ENCODE results near the gene FAM83C.
"Not testable (repeated sequence)": the region's sequence is repeated elsewhere in the genome, so short reads cannot be mapped to it uniquely, and the experiment has no call there.

FAM83C gene

DNA sequence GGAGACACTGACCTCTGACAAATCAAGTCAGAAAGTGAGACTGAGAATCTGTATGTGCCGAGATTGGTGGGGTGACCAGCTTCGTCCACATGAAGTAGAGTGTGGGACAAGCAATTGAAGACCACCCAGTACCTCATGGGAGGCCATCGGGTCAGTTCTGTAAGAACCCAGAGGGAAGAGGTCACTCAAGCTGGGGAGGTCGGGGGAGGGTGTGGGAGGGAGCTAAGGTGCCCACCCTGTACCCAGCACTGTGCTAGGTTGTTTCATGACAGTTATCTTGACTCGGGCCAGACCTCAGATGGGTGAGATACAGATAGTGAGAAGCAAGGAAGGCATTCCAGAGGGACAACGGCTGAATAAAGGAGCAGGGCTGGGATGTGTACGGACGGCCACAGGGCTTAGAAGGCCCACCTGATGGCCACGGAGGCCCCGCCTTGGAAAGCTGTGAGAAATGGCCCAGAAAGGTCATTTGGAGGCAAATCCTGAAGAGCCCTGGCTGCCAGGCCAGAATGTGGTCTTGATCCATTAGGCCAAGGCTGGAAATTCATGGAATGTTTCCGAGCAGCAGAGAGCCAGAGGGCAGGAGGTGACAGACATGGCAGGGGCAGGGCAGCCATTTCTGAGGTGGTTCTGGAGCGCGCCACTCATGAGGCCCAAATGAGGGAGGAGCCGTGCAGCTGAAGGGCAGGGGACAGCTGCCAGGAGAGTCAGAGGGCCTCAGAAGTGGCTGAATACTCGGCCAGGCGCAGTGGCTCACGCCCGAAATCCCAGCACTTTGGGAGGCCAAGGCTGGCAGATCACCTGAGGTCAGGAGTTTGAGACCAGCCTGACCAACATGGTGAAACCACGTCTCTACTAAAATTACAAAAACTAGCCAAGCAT is 22.0 kb downstream of the FAM83C start:
- Histone ChIP-seq H3K4me1 (peaks cover 0 to 8% (median under 1%) of the 10 kb centered on the region in 4 donors), H3K27me3 (no peaks in the 10 kb centered on the region), H3K36me3 (peaks cover 24 to 72% (median 44%) of the 10 kb centered on the region in 3 donors), H3K27ac (no peak overlapping the region), H3K4me3 (no peak overlapping the region), H3K9me3 (no peaks in the 10 kb centered on the region)
- TF ChIP-seq, protein P1, sequence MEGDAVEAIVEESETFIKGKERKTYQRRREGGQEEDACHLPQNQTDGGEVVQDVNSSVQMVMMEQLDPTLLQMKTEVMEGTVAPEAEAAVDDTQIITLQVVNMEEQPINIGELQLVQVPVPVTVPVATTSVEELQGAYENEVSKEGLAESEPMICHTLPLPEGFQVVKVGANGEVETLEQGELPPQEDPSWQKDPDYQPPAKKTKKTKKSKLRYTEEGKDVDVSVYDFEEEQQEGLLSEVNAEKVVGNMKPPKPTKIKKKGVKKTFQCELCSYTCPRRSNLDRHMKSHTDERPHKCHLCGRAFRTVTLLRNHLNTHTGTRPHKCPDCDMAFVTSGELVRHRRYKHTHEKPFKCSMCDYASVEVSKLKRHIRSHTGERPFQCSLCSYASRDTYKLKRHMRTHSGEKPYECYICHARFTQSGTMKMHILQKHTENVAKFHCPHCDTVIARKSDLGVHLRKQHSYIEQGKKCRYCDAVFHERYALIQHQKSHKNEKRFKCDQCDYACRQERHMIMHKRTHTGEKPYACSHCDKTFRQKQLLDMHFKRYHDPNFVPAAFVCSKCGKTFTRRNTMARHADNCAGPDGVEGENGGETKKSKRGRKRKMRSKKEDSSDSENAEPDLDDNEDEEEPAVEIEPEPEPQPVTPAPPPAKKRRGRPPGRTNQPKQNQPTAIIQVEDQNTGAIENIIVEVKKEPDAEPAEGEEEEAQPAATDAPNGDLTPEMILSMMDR (IDR thresholded peaks at IDR 0.05), result no peak
- intact Hi-C loops (cut with DNase I; ENCODE audit: low total_unique reads), result loop anchor here (10.0 kb wide), 2 partner anchors 125 to 445 kb away; partner anchors contain the start of genes EDEM2 and NCOA6
- DNase-seq, result no peak

DNA sequence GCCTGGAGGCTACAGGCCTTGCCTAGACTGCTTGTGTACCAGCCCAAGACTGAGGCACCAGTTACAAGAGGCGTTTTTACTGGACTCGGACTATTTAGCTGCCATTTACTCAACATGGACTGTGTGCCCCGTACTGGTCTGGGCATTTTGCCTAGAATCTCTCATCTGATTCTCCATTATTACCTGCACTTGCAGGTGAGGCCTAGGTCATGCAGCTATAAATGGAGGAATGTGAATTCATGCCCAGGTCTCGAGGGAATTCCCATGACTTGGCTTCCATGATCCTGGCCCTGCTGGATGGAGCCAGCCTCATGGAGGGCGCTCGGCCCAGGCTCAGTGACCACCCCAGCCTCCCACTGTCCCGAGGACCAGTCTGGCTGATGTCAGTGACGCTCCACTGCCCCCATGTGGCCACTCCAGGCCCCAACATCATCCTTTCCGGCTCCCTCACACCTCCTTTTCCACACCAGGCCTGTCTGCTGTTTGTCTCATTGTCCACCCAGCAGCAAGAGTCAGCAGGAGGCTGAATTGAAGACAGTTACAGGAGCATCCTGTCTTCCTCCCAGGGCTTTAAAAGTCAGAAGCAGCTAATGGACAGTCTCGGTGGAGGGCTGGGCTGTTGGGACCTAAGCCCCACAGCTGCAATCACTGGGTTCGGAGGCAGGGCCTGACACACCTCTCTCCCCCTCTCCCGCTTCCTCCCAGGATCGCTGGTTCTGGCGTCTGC is 23.0 kb downstream of the FAM83C start:
- H3K9me3 ChIP-seq, result no peaks in the 10 kb centered on the region
- H3K4me1 ChIP-seq, result peaks cover 0 to 8% (median under 1%) of the 10 kb centered on the region in 4 donors
- peak in 1 of 2 donors; percentile 44 for DNase-seq
- H3K4me3 ChIP-seq, result no peak overlapping the region
- intact Hi-C loops (cut with DNase I; ENCODE audit: low total_unique reads), result no loop called here
- H3K27me3 ChIP-seq, result no peaks in the 10 kb centered on the region
- no peak overlapping the region for H3K27ac ChIP-seq
- TF ChIP-seq, protein P1 (IDR thresholded peaks at IDR 0.05), result peak; percentile 50 to 54
- peaks cover 30 to 68% (median 50%) of the 10 kb centered on the region in 3 donors for H3K36me3 ChIP-seq

DNA sequence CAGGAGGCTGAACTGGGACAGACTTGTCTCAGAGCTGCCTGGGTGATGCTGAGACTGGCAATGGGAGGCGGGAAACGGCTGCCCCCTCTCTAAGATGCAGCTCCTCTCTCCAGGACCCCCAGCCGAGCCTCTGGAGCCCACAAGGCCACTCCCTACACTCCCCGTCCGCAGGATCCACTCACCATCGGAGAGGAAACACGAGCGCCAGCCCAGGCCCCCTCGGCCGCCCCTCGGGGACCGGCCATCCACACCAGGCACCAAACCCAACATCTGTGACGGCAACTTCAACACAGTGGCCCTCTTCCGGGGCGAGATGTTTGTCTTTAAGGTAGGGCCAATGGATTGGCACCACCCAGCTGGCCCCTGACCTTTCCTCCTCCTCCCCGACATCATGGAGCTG is 25.1 kb downstream of the FAM83C start:
- no peak for DNase-seq
- Histone ChIP-seq H3K9me3 (no peaks in the 10 kb centered on the region), H3K4me1 (peaks cover 0 to 22% (median 10%) of the 10 kb centered on the region in 4 donors), H3K27me3 (no peaks in the 10 kb centered on the region), H3K27ac (no peak overlapping the region), H3K4me3 (no peak overlapping the region), H3K36me3 (peaks cover 30 to 66% (median 50%) of the 10 kb centered on the region in 3 donors)
- TF ChIP-seq, protein P1 (IDR thresholded peaks at IDR 0.05), result no peak
- intact Hi-C loops (cut with DNase I; ENCODE audit: low total_unique reads), result no loop called here

DNA sequence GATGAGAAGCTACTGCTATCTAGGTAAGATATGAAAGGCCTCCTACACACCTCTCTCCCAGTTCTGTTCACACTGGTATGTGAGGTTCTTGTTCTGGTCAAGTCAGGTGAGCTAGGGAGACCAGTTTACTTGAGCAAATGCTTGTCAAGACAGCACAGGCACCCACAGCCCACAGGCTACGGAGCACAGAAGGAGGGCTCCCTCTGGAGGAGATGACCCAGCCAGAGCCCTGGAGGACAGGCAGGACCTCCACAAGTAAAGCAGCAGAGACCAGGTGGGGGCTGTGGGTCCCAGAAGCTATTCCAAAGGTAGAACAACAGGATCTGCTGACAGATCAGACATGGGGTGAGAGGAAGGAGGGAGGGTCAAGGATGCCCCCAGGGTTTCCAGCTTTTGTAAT is 27.5 kb downstream of the FAM83C start:
- no peak overlapping the region for H3K4me3 ChIP-seq
- intact Hi-C loops (cut with DNase I; ENCODE audit: low total_unique reads), result no loop called here
- H3K36me3 ChIP-seq, result peaks cover 14 to 49% (median 31%) of the 10 kb centered on the region in 3 donors
- no peak for DNase-seq
- TF ChIP-seq, protein P1 (IDR thresholded peaks at IDR 0.05), result no peak
- no peak overlapping the region for H3K27ac ChIP-seq
- H3K4me1 ChIP-seq, result peaks cover 0 to 26% (median 10%) of the 10 kb centered on the region in 4 donors
- H3K9me3 ChIP-seq, result no peaks in the 10 kb centered on the region
- H3K27me3 ChIP-seq, result no peaks in the 10 kb centered on the region

DNA sequence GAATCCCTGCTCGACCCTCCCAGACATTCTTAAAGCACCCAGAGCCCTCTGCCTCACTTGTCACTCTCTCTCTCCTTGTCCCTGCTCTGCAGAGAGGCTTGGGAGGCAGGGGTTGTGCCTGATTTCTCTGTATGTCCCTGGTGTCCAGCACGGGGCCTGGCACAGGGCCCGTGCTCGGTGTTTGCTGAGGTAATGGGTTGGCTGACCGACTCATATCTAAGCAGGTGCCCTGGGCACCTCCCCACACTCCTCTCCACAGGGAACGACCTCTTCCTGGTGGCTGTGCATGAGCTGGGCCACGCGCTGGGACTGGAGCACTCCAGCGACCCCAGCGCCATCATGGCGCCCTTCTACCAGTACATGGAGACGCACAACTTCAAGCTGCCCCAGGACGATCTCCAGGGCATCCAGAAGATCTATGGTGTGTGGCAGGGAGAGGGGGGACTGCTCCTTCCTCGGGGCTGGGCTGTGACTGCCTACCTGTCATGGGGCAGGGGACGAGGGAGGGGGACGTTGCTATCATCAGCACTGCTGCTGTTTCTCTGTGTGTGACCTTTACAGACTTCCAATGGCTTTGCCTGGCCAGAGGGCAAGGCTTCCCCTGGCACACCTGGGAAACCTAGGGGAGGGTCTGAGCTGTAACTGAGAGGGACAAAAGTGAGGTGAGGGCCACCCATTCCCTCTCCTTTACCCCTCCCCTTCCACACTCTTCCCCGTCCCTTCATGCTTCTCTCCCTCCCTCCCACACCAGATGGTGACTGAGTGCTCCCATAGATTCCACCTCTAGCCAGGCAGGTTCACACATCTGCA is 28.5 kb downstream of the FAM83C start:
- TF ChIP-seq, protein P1 (IDR thresholded peaks at IDR 0.05), result no peak
- Histone ChIP-seq H3K36me3 (peaks cover 14 to 40% (median 29%) of the 10 kb centered on the region in 3 donors), H3K9me3 (no peaks in the 10 kb centered on the region), H3K27me3 (no peaks in the 10 kb centered on the region), H3K4me3 (no peak overlapping the region), H3K27ac (no peak overlapping the region), H3K4me1 (peaks cover 0 to 19% (median 10%) of the 10 kb centered on the region in 4 donors)
- intact Hi-C loops (cut with DNase I; ENCODE audit: low total_unique reads), result no loop called here
- DNase-seq, result no peak

DNA sequence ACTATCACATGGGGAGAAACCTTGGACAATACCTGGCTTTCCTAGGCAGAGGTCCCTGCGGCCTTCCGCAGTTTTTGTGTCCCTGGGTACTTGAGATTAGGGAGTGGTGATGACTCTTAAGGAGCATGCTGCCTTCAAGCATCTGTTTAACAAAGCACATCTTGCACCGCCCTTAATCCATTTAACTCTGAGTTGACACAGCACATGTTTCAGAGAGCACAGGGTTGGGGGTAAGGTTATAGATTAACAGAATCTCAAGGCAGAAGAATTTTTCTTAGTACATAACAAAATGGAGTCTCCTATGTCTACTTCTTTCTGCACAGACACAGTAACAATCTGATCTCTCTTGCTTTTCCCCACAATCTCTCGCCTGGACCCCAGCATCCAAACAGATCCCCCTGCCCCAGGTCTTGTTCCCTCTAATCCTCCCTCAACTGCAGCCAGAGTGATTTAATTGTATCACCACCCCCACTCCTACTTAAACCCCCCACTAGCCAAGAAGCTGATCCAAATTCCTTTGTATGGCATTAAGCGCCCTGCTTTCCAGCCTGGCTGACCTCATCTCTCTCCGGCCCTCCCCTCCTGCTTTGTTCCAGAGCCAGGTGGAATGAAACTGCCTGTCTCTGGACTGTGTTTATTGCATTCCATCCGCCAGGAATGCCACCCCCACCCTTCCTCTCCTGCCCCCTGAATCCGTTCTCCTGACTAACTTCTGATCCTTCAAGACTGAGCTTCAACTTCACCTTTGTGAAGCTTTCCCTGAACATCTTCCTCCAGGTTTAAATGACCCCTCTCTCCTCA is 29.3 kb downstream of the FAM83C start:
- peaks cover 0 to 19% (median 10%) of the 10 kb centered on the region in 4 donors for H3K4me1 ChIP-seq

DNA sequence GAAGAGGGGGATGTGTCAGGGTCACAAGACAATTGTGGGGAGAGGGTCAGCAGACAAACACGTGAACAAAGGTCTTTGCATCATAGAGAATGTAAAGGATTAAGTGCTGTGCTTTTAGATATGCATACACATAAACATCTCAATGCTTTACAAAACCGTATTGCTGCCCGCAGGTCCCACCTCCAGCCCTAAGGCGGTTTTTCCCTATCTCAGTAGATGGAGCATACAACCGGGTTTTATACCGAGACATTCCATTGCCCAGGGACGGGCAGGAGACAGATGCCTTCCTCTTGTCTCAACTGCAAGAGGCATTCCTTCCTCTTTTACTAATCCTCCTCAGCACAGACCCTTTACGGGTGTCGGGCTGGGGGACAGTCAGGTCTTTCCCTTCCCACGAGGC is 29.9 kb downstream of the FAM83C start:
- H3K9me3 ChIP-seq; DNase-seq; H3K4me3 ChIP-seq; H3K27ac ChIP-seq; H3K27me3 ChIP-seq; intact Hi-C loops (cut with DNase I; ENCODE audit: low total_unique reads): not testable (repeated sequence)
- Histone ChIP-seq H3K4me1 (peaks cover 0 to 25% (median 12%) of the 10 kb centered on the region in 4 donors), H3K36me3 (peaks cover 13 to 28% (median 18%) of the 10 kb centered on the region in 3 donors)

More for the DNA sequence above, 29.3 kb downstream of the FAM83C start:
- H3K27ac ChIP-seq; DNase-seq; H3K9me3 ChIP-seq; H3K27me3 ChIP-seq; H3K4me3 ChIP-seq; intact Hi-C loops (cut with DNase I; ENCODE audit: low total_unique reads): not testable (repeated sequence)
- peaks cover 14 to 34% (median 24%) of the 10 kb centered on the region in 3 donors for H3K36me3 ChIP-seq
